Glomerular visceral epithelial cell (primary cell): ENCODE data around the gene GPR137.
"Not testable (repeated sequence)": the region's sequence is repeated elsewhere in the genome, so short reads cannot be mapped to it uniquely, and the experiment has no call there.

Experiments
- DNase-seq: peaks from one replicate; pipeline ENCODE4 v3.0.0-alpha.2; 2016; ENCODE audit errors: extremely low spot score

Gene GPR137

GRCh38 chr11:64321026-64321425 is 35.4 kb downstream of the GPR137 start:
- no peak for DNase-seq

DNA sequence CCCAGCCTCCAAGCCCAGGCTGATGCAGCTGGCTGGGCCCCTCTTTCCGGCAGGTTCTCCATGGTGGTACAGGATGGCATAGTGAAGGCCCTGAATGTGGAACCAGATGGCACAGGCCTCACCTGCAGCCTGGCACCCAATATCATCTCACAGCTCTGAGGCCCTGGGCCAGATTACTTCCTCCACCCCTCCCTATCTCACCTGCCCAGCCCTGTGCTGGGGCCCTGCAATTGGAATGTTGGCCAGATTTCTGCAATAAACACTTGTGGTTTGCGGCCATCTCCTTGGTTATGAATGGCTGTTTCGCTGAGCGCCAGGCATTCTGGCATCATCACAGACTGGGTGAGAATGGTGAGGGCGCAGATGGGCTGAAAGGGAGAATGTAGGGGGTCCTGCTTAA is 35.9 kb downstream of the GPR137 start:
- DNase-seq: peak; percentile 67

GRCh38 chr11:64322925-64323260 is 37.2 kb downstream of the GPR137 start:
- no peak for DNase-seq

- DNase-seq: no peak
Measured at GRCh38 chr11:64323373-64323772, 37.7 kb downstream of the GPR137 start.

DNA sequence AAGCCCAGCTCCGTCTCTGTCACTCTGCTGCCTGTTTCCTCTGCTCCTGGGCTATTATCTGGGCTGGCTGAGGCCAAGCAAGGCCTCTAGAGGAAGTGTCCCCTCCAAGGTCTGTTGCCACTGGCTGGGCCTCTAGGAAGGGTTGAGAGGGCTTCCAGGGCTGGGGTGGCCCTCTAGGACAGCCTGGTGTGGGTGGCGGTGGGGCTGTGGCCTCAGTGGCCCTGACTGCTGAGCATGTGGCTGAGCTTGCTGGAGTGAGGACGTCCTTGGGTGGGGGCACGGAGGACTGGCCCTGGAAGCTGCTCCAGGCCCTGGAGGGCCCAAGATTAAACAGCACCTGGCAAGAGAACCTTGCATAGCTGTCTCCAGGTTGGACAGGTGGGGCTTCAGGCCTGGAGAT is 38.3 kb downstream of the GPR137 start:
- DNase-seq: not testable (repeated sequence)

DNA sequence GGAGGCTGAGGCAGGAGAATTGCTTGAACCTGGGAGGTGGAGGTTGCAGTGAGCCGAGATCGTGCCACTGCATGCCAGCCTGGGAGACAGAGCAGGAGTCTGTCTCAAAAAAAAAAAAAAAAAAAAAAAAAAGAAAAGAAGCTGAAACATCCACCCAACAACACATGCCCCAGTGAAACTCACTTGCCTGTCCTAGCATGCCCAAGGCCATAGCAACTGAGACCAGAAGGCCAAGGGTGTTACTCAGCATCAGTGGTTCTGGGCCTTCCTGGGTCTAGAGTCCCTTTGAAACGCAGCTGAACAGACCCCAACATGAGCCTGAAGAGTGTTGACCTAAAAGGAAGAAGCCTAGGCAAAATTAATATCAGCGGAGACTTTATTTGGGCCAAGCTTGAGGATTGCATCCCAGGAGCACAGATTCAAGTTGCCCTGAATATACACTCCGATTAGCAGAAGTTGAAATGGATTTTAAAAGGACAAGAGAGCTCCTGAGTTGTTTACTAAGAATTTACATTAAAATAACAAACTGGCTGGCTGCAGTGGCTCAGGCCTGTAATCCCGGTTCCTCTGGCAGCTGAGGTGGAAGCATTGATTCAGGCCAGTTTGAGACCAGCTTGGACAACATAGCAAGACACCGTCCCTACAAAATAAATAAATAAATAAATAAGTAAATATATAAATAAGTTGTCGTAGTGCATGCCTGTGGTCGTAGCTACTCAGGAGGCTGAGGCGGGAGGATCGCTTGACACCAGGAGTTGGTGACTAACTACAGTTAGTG is 39.2 kb downstream of the GPR137 start:
- DNase-seq: no peak

DNA sequence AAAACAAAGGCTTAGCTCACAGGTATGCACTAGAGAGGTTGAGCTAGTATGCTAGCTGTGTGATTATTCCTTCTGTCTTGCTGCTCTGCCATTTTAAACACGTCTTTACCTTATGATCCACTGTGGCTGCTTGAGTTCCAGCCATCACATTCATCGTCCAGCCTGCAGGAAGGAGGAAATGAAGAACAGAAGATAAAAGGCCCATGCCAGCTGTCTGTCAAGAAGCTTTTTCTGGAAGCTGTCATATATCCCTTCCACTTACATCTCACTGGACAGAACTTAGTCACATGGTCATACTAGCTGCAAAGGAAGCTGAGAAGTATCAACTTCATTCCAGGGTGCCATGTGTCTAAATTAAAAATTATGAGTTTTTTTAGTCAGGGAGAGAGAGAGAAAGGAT is 41.7 kb downstream of the GPR137 start:
- DNase-seq: no peak

DNA sequence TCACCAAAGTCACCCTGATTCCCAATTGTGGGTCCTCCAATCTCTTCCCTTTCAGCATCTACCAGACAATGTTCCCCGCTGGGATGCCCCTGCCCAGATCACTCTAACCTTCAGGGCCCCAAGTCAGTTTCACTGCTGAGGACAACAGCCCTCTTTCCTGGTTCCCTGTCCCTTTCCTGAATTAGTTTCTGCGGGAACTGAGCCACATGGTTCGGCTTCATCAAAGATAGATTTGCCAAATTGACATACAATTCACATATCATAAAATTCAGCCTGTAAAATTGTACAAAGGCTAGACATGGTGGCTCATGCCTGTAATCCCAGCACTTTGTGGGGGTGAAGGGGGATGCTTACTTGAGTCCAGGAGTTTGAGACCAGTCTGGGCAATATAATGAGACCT is 42.3 kb downstream of the GPR137 start:
- no peak for DNase-seq

- DNase-seq: no peak
Measured at GRCh38 chr11:64330888-64331287, 45.2 kb downstream of the GPR137 start.

- DNase-seq: peak; percentile 95
Measured at GRCh38 chr11:64331569-64332371, 46.1 kb downstream of the GPR137 start.

- no peak for DNase-seq
Measured at GRCh38 chr11:64333556-64333955, 47.9 kb downstream of the GPR137 start.

- peak; percentile 97 for DNase-seq
Measured at GRCh38 chr11:64334764-64335735, 49.4 kb downstream of the GPR137 start.

DNA sequence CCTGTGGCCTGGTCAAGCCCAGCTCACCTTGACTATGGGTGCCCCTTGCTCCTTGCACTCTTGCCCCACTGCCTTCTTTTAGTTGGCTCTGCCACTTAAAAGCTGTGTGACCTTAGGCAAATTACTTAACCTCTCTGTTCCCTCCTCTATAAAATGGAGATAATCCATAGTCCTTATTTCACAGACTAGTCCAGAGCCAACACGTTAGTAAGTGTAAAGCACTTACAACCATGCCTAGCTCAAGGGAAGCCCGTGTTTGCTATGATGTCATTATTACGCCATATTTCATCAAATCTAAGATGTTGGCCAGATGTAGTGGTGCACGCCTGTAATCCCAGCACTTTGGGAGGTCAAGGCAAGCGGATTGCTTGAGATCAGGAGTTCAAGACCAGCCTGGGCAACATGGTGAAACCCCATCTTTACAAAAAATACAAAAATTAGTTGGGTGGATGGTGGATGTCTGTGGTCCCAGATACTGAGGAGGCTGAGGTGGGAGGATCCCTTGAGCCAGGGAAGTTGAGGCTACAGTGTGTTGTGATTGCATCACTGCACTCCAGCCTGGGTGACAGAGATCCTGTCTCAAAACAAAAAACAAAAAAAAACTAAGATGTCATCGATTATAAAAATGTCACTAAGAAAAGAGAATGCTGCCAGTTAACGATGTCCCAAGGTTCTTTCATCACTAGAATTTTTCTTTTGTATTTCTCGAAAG is 52.0 kb downstream of the GPR137 start:
- DNase-seq: no peak

DNA sequence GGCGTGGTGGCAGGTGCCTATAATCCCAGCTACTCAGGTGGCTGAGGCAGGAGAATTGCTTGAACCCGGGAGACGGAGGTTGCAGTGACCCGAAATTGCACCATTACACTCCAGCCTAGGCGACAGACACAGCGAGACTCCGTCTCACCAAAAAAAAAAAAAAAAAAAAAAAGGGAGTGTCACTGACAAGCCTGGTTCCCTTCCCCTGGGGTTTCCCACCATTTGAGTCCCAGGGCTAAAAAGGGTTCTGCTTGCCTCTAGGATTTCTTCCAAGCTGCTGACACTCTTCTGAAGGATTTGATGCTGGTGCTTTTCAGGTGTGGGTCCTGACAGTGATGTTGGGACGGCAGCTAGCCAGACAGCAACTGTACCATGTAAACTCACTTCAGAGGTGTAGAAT is 53.1 kb downstream of the GPR137 start:
- no peak for DNase-seq
